Neural progenitor cell (in vitro differentiated cells): ENCODE measurements around the gene INPP4B.

ENCODE experiments used
- CTCF ChIP-seq: fragments of 200-600 bp; sonication (generic); IDR thresholded peaks from 2 replicates; pipeline ENCODE4 v1.5.1; 2017; ENCODE audit warnings: antibody characterized with exemption, mild to moderate bottlenecking
- EZH2 ChIP-seq: fragments of 200-600 bp; sonication (generic); IDR thresholded peaks from 2 replicates; pipeline ENCODE4 v1.6.1; 2017; ENCODE audit warnings: antibody characterized with exemption, mild to moderate bottlenecking, moderate library complexity

GRCh38 chr4:142091085-142091513, 755.0 kb downstream of the INPP4B start:
- TF ChIP-seq CTCF (no peak), EZH2 (no peak)
